ENCODE results near the gene PDCD1LG2.

DNA sequence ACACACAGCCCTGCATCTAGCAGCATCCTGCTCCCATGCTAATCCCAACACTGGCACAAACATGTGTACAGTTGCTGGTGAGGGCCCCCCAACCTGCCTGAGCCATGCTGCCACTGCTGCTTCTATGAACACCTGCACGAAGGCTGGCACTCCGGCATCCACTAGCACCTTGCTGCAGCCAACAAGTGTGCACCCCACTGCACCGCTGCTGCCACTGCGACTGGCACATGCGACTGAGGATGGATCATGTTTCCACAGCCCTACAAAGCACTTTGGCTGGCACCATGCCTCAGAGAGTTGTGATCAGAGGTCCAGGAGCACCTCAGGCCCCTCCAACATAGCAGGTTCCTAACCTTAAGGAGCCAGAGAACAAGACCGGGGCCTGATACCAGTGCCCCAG lies 7.8 kb upstream of the PDCD1LG2 start:
- no peak for TF ChIP-seq POLR2A (IDR thresholded peaks at IDR 0.05)
- TF ChIP-seq, protein P1, sequence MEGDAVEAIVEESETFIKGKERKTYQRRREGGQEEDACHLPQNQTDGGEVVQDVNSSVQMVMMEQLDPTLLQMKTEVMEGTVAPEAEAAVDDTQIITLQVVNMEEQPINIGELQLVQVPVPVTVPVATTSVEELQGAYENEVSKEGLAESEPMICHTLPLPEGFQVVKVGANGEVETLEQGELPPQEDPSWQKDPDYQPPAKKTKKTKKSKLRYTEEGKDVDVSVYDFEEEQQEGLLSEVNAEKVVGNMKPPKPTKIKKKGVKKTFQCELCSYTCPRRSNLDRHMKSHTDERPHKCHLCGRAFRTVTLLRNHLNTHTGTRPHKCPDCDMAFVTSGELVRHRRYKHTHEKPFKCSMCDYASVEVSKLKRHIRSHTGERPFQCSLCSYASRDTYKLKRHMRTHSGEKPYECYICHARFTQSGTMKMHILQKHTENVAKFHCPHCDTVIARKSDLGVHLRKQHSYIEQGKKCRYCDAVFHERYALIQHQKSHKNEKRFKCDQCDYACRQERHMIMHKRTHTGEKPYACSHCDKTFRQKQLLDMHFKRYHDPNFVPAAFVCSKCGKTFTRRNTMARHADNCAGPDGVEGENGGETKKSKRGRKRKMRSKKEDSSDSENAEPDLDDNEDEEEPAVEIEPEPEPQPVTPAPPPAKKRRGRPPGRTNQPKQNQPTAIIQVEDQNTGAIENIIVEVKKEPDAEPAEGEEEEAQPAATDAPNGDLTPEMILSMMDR (IDR thresholded peaks at IDR 0.05) = no peak
- no peak for TF ChIP-seq POLR2AphosphoS5 (IDR thresholded peaks at IDR 0.05)
